ENCODE measurements around the gene TMEM100.

- no peak for TF ChIP-seq JUN (IDR thresholded peaks at IDR 0.05; ENCODE audit: low read depth, low read length)
- TF ChIP-seq POLR2A (IDR thresholded peaks at IDR 0.05; ENCODE audit: control extremely low read depth in 1 of 2, low read depth in 2 of 2, low read length in 2 of 2): no peak
- no peak for TF ChIP-seq POLR2AphosphoS5 (IDR thresholded peaks at IDR 0.05; ENCODE audit: low read depth, low read length)
- no peak for TF ChIP-seq CTCF (IDR thresholded peaks at IDR 0.05; ENCODE audit: control extremely low read depth in 1 of 3, insufficient read depth in 1 of 3, low read depth in 1 of 3, low read length in 3 of 3)
- no peak for TF ChIP-seq TBP (IDR thresholded peaks at IDR 0.05; ENCODE audit: low read depth, low read length)
- TF ChIP-seq MAX (IDR thresholded peaks at IDR 0.05): no peak
- TF ChIP-seq RNF2 (IDR thresholded peaks at IDR 0.05; ENCODE audit: borderline replicate concordance, low read depth, low read length, missing control alignments, poor library complexity, severe bottlenecking): no peak
- no peak for TF ChIP-seq RFX5 (IDR thresholded peaks at IDR 0.05; ENCODE audit: borderline replicate concordance, low read depth, low read length)
- no peak for TF ChIP-seq USF2 (IDR thresholded peaks at IDR 0.05; ENCODE audit: low read length)
- no peak for TF ChIP-seq CHD1 (IDR thresholded peaks at IDR 0.05; ENCODE audit: low read depth, low read length)
- TF ChIP-seq GABPA (IDR thresholded peaks at IDR 0.05; ENCODE audit: borderline replicate concordance, insufficient read depth, low read length): no peak
- no peak for TF ChIP-seq PHF8 (conservative IDR thresholded peaks at IDR 0.05; ENCODE audit: low read depth, low read length)
These were observed 12.7 kb downstream of the TMEM100 start for GRCh38 chr17:55709984-55710383.

All from H1 (cell line).